ENCODE measurements around the gene SRD5A2. TPM values are rescaled to one million over a fixed set of nuclear protein-coding genes. Genes with fewer than 3 reads are reported as not detected.

Gene SRD5A2
- 1 to 10 TPM; 1.3 to 1.4 TPM for total RNA-seq
- polyA plus RNA-seq (ENCODE audit: insufficient read depth, low read depth, low replicate concordance): 1.8 TPM
- long read RNA-seq, donor 1: 0 reads
- long read RNA-seq, donor 2: 0 reads

- intact Hi-C loops (cut with DNase I; ENCODE audit: low total_unique reads): no loop called here
- TF ChIP-seq POLR2A (IDR thresholded peaks at IDR 0.05) (no peak), CTCF (IDR thresholded peaks at IDR 0.05) (no peak)
- Histone ChIP-seq H3K4me3 (peak within 1 kb of the TSS; percentile 0 to 45), H3K36me3 (ENCODE audit: low read depth, missing control alignments) (no peaks in the 10 kb centered on the region), H3K27ac (no peak within 1 kb of the TSS), H3K27me3 (no peaks in the 10 kb centered on the region), H3K4me1 (no peaks in the 10 kb centered on the region), H3K9me3 (no peaks in the 10 kb centered on the region)
- 1 to 5% methylated on average over 23 to 42 of the region's 76 CpGs for WGBS, 2 donors
- peak; percentile 16 for DNase-seq
Measured at GRCh38 chr2:31580321-31581117, at the start of gene SRD5A2. Gene SRD5A2 (minus strand): TSS chr2:31580938. CDS start chr2:31580900, 38 bp downstream.

GRCh38 chr2:31606509-31606908 lies 25.8 kb upstream of the SRD5A2 start:
- H3K9me3 ChIP-seq: no peaks in the 10 kb centered on the region
- H3K4me1 ChIP-seq: no peaks in the 10 kb centered on the region
- no peaks in the 10 kb centered on the region for H3K36me3 ChIP-seq (ENCODE audit: low read depth, missing control alignments)
- H3K27me3 ChIP-seq: no peaks in the 10 kb centered on the region
- H3K4me3 ChIP-seq: no peak overlapping the region
- no peak for DNase-seq
- TF ChIP-seq CTCF (IDR thresholded peaks at IDR 0.05): no peak
- TF ChIP-seq POLR2A (IDR thresholded peaks at IDR 0.05): no peak
- 55 to 61% methylated on average over 3 of the region's 3 CpGs for WGBS, 2 donors
- H3K27ac ChIP-seq: no peak overlapping the region
- intact Hi-C loops (cut with DNase I; ENCODE audit: low total_unique reads): no loop called here

GRCh38 chr2:31598694-31599093 lies 18.0 kb upstream of the SRD5A2 start:
- TF ChIP-seq POLR2A (IDR thresholded peaks at IDR 0.05) (no peak), CTCF (IDR thresholded peaks at IDR 0.05) (no peak)
- Histone ChIP-seq H3K4me3 (no peak overlapping the region), H3K4me1 (no peaks in the 10 kb centered on the region), H3K9me3 (no peaks in the 10 kb centered on the region), H3K27me3 (no peaks in the 10 kb centered on the region), H3K27ac (no peak overlapping the region), H3K36me3 (ENCODE audit: low read depth, missing control alignments) (no peaks in the 10 kb centered on the region)
- intact Hi-C loops (cut with DNase I; ENCODE audit: low total_unique reads): no loop called here
- no peak for DNase-seq

GRCh38 chr2:31586230-31586629 lies 5.5 kb upstream of the SRD5A2 start:
- Histone ChIP-seq H3K4me3 (no peak overlapping the region), H3K4me1 (no peaks in the 10 kb centered on the region), H3K27me3 (no peaks in the 10 kb centered on the region), H3K9me3 (no peaks in the 10 kb centered on the region), H3K27ac (no peak overlapping the region), H3K36me3 (ENCODE audit: low read depth, missing control alignments) (no peaks in the 10 kb centered on the region)
- no peak for DNase-seq
- TF ChIP-seq CTCF (IDR thresholded peaks at IDR 0.05): no peak
- TF ChIP-seq POLR2A (IDR thresholded peaks at IDR 0.05): no peak
- intact Hi-C loops (cut with DNase I; ENCODE audit: low total_unique reads): no loop called here
